ENCODE measurements around the gene APOBEC3C. TPM values are rescaled to one million over a fixed set of nuclear protein-coding genes. Genes with fewer than 3 reads are reported as not detected.
"Not testable (repeated sequence)": the region's sequence is repeated elsewhere in the genome, so short reads cannot be mapped to it uniquely, and the experiment has no call there.

The APOBEC3C gene
- total RNA-seq, 1 donor from 2014 or later: 7.8 TPM

DNA sequence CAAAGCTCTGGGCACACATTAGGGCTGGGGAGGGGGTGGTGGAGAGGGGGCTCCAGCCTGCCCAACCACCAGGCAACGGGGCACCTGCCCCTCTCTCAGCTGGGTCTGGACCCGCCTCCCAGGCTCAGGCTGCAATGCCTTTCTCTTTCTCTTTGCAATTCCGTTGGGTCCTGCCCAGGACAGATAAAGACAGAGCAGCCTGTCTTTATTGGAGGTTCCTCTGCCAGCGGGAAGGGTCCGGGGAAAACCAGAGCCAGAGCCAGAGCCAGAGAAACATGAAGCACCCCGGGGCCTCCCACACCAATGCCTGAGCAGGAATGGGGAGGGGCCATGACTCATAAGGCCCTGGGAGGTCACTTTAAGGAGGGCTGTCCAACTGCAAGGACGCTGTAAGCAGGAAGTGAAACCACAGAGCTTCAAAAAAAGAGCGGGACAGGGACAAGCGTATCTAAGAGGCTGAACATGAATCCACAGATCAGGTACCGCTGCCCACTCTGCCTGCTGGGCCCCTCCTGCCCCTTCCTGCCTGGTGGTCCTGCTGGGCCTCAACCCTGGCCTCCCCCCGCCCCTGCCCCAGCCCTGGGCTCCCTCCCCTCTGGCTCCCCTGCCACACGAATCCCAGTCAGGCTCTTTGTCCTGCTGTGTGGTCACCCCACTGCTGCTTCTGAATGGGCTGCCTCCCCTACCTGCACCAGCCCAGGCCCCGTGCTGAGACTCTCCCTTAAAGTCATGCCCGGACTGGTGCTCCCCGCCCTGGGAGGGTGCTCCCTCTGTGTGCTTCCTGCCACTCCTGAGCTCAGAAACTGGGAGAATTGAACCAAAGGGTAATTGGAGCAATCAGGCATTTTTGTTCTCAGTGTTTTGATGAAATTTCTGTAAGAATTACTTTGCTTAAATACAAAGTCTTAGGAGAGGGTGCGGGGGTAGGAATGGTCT is 31.8 kb upstream of the APOBEC3C start, which contains the start of gene APOBEC3B:
TSS of gene APOBEC3B (plus strand) at position 356 of the 936 bp plus-strand sequence. CDS start at position 463, 107 bp downstream.
- peak; percentile 48 for DNase-seq (ENCODE audit: low read depth, low spot score)

DNA sequence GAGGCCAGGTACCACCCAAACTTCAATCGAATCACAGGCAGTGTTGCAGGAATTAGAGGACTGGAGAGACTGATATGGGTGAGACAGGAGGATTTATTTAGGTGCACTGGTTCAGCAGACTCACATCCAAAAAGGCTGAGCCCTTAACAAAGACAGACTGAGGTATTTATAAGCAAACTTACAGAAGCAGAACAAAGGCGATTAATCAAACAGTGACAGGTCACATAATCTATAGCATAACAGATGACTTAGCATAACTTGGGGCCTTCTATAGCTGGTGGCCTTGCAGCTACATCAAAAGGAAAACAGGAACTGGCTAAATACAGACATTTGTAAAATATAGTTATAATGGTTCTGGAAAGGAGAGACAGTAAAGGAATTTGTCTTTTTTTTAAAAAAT is 29.8 kb upstream of the APOBEC3C start:
- no peak for DNase-seq (ENCODE audit: low read depth, low spot score)

DNA sequence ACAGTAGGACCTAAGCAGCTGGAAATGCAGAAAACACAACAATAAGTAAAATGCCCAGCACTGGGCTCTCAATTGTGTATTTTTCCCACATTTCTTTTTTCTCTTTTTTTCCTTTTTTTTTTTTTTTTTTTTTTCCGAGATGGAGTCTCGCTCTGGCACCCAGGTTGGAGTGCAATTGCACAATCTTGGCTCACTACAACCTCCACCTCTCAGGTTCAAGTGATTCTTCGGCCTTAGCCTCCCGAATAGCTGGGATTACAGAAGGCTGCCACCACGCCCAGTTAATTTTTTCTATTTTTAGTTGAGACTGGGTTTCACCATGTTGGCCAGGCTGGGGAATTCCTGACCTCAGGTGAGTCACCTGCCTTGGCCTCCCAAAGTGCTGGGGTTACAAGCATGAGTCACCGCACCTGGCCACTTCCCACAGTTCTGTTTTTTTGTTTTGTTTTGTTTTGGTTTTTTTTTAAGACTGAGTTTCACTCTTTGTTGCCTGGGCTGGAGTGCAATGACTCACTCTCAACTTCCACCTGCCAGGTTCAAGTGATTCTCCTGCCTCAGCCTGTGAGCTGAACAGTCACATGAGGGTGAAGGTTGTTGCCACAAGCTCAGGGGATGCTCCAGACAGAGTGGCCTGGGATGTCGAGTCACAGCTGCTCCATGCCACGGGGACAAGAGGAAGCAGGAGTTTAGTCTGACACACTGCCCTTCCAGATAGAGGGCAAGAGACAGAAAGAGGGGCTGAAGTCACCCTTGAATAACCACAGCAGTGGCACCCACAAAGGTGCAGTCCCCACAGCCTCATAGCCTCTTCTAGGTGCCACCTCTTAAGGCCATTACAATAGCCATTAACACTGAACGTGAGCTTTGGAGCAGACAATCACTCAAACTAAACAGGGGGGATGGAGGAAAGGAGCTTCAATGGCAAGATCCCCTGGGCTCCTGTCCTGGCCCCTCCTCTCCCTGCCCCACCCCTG is 29.0 kb upstream of the APOBEC3C start:
- not testable (repeated sequence) for DNase-seq (ENCODE audit: low read depth, low spot score)

DNA sequence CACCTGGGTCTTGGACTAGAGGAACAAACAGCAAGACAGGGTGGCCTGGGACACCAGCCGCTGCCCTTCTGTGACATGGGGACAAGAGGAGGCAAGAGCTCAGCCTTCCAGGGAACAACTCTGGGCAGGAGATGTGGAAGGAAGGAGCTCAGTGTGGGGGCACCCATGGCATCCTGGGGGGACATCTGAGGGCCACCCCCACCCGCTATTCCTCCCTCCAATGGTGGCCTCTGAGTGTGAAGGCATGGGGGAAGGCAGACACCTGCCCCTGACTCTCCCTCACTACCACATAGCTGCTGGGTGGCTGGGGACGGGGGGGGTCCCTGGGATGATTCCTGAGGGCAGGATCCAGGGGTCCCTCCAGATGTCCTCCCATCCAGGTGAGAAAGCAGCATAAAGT is 27.4 kb upstream of the APOBEC3C start:
- DNase-seq (ENCODE audit: low read depth, low spot score): no peak

- no peak for DNase-seq (ENCODE audit: low read depth, low spot score)
These were observed 26.7 kb upstream of the APOBEC3C start for GRCh38 chr22:38987171-38987895.

DNA sequence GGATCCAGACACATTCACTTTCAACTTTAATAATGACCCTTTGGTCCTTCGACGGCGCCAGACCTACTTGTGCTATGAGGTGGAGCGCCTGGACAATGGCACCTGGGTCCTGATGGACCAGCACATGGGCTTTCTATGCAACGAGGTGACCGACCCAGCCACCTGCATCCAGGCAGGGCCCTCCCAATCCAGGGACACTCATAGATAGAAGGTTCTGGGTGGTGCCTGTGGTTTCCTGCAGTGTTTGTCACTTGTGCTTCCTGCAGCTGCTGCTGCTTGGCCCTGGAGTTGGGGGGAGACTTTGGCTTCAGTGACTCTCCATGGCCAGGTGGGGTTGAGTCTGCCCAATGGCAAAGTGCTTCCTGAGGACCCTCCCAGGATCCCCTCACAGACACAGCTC is 24.6 kb upstream of the APOBEC3C start:
- DNase-seq (ENCODE audit: low read depth, low spot score): no peak

- not testable (repeated sequence) for DNase-seq (ENCODE audit: low read depth, low spot score)
These were observed 21.1 kb upstream of the APOBEC3C start for GRCh38 chr22:38992871-38993371.

DNA sequence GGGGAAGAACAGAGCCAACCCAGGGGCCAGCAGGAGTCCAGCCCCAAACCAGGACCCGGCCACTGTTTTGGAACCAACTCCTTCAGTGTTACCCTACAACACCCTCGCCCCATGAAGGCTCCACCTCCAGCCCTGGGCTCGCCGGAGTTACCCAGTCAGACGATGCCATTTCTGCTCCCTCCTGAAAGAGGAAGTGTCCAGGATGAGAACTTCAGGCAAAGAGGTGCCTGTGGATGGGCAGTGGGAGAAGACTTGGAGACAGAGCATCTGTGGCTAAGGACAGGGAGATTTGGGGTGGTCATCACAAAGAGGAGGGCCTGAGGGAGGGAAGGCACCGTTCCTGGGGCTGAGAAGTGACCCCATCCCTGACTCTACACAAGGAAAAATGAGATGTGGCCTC is 18.0 kb upstream of the APOBEC3C start:
- DNase-seq (ENCODE audit: low read depth, low spot score): no peak

- DNase-seq (ENCODE audit: low read depth, low spot score): no peak
These were observed 16.5 kb upstream of the APOBEC3C start for GRCh38 chr22:38997518-38997917.

- DNase-seq (ENCODE audit: low read depth, low spot score): peak; percentile 47
These were observed 10.9 kb upstream of the APOBEC3C start for GRCh38 chr22:39003165-39003638.

DNA sequence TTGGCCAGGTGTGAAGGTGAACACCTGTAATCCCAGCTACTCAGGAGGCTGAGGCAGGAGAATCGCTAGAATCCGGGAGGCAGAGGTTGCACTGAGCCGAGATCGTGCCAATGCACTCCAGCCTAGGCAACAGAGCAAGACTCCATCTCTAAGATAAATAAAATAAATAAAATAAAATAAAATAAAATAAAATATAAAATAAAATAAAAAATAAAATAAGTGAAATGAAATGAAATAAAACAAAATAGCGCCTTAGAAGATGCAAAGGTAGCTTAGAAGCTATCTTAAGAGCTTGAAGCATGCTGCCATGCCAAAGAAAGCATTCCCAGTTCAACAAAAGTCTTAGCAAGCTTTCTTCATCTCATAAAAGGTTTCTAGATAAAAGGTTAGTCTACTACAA is 6.9 kb upstream of the APOBEC3C start:
- DNase-seq (ENCODE audit: low read depth, low spot score): no peak

DNA sequence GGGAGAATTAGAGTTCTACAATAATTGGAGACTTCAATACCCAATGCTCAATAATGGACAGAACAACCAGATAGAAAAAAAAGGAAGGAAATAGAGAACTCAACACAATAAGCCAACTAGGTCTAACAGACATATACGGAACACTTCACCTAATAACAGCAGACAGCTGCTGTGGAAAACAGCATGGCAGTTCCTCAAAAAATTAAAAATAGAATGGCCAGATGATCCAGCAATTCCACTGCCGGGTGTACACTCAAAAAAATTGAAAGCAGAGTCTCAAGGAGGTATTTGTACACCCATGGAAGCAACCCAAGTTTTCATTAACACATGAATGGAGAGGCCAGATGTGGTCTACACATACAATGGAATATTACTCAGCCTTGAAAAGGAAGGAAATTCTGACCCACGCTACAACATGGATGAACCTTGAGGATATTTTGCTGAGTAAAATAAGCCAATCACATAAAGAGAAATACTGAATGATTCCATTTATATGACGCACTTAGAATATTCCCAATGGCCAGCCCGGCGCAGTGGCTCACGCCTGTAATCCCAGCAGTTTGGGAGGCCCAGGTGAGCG is 5.7 kb upstream of the APOBEC3C start:
- DNase-seq (ENCODE audit: low read depth, low spot score): not testable (repeated sequence)

- DNase-seq (ENCODE audit: low read depth, low spot score): no peak
These were observed 3.1 kb upstream of the APOBEC3C start for GRCh38 chr22:39010946-39011345.

DNA sequence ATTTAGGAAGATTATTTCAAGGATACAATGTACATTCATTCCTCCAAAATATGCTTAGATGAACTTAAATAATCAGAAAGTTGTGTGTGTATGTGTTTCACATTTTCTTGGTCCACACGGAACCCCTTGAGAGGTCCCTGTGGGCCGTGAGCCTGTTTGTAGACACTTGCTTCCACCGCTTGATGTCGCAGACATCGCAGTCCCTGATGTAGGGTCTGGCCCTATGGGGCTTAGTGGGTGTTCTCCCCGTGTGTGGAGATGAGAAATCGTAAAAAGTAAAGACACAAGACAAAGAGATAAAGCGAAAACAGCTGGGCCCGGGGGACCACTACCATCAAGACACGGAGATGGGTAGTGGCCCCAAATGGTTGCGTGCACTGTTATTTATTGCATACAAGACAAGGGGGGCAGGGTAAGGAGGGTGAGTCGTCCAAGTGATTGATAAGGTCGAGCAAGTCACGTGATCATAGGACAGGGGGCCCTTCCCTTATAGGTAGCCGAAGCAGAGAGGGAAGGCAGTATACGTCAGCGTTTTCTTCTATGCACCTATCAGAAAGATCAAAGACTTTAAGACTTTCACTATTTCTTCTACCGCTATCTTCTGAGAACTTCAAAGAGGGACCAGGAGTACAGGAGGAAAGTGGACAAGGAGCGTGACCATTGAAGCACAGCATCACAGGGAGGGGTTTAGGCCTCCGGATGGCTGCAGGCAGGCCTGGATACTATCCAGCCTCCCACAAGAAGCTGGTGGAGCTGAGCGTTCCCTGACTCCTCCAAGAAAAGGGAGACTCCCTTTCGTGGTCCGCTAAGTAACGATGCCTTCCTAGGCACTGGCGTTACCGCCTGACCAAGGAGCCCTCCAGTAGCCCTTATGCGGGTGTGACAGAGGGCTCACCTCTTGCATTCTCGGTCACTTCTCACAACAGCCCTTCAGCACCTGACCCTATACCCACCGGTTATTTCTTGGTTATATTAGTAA is 1.2 kb upstream of the APOBEC3C start:
- no peak for DNase-seq (ENCODE audit: low read depth, low spot score)

GRCh38 chr22:39013561-39013941 is 506 bp upstream of the APOBEC3C start:
- DNase-seq (ENCODE audit: low read depth, low spot score): not testable (repeated sequence)

DNA sequence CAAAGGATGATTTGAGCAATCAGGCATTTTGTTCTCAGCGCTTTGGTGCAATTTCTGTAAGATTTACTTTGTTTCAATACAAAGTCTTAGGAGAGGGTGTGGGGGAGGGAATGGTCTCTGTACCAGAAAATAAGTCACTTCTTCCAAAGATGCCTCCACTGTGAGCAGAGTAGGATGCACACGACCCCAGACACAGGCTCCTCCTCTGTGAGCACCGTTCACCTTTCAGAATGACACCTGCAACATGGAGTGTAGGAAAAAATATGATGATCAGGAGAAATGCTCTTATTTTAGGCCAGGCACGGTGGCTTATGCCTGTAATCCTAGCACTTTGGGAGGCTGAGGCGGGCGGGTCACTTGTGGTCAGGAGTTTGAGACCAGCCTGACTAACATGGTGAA is 665 bp downstream of the APOBEC3C start:
- DNase-seq (ENCODE audit: low read depth, low spot score): not testable (repeated sequence)

DNA sequence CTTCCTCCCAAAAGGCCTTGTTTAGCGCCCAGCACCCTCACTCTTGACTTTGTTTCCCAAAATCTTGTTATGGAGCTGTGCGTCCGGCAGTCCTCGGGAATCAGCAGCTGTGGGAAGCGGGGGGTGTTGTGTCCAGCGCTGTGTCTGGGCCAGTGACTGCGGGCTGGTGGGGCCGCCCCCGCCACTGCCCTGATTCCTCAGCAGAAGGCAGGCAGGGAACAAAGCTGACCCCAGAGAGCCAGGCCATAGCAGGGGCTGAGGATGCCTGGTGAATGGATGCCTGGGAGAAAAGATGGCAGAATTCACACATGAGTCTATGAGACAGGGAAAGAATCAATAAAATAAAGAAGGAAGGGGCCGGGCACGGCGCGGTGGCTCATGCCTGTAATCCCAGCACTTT is 2.5 kb downstream of the APOBEC3C start:
- no peak for DNase-seq (ENCODE audit: low read depth, low spot score)

DNA sequence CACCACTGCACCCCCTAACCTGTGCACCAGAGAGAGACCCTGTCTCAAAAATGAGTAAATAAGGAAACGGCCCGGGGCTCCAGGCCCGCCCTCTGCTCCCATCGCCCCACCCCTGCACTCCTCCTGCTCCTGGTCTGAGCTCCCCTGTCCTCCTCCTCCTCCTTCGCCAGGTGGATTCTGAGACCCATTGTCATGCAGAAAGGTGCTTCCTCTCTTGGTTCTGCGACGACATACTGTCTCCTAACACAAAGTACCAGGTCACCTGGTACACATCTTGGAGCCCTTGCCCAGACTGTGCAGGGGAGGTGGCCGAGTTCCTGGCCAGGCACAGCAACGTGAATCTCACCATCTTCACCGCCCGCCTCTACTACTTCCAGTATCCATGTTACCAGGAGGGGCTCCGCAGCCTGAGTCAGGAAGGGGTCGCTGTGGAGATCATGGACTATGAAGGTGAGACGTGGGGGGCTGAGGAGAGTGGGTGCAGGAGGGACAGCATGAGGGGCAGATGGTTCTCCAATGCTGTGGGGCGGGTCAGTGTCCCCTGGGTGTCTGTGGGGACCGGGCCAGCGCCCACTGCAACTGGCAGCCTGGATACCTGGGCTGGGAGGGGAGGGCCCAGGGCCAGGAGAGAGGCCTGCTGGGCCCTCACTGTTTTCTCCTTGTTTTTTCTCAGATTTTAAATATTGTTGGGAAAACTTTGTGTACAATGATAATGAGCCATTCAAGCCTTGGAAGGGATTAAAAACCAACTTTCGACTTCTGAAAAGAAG is 3.7 kb downstream of the APOBEC3C start:
- no peak for DNase-seq (ENCODE audit: low read depth, low spot score)
